ENCODE data around the gene OR52E1. TPM values are rescaled to one million over a fixed set of nuclear protein-coding genes. Genes with fewer than 3 reads are reported as not detected.

Gene OR52E1
- total RNA-seq, 4 donors from 2014 or later, result not detected

GRCh38 chr11:5043380-5043779 lies 26.0 kb upstream of the OR52E1 start:
- no peak for TF ChIP-seq CTCF (IDR thresholded peaks at IDR 0.05; ENCODE audit: low read depth)

- TF ChIP-seq CTCF (IDR thresholded peaks at IDR 0.05; ENCODE audit: low read depth), result no peak
Observed at GRCh38 chr11:5046226-5046625, 23.1 kb upstream of the OR52E1 start, which contains the start of gene OR52J3. Gene OR52J3, plus strand, starts transcription at chr11:5046526. Its CDS starts 0 bp downstream, at chr11:5046526.

DNA sequence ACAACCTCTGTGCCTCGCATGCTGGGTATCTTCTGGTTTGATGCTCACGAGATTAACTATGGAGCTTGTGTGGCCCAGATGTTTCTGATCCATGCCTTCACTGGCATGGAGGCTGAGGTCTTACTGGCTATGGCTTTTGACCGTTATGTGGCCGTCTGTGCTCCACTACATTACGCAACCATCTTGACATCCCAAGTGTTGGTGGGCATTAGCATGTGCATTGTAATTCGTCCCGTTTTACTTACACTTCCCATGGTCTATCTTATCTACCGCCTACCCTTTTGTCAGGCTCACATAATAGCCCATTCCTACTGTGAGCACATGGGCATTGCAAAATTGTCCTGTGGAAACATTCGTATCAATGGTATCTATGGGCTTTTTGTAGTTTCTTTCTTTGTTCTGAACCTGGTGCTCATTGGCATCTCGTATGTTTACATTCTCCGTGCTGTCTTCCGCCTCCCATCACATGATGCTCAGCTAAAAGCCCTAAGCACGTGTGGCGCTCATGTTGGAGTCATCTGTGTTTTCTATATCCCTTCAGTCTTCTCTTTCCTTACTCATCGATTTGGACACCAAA lies 22.5 kb upstream of the OR52E1 start:
- TF ChIP-seq CTCF (IDR thresholded peaks at IDR 0.05; ENCODE audit: low read depth), result no peak

GRCh38 chr11:5059391-5059790 lies 10.0 kb upstream of the OR52E1 start, which contains the start of gene OR52E2:
Gene OR52E2, minus strand, starts transcription at chr11:5059627. Its CDS starts 0 bp downstream, at chr11:5059627.
- no peak for TF ChIP-seq CTCF (IDR thresholded peaks at IDR 0.05; ENCODE audit: low read depth)

DNA sequence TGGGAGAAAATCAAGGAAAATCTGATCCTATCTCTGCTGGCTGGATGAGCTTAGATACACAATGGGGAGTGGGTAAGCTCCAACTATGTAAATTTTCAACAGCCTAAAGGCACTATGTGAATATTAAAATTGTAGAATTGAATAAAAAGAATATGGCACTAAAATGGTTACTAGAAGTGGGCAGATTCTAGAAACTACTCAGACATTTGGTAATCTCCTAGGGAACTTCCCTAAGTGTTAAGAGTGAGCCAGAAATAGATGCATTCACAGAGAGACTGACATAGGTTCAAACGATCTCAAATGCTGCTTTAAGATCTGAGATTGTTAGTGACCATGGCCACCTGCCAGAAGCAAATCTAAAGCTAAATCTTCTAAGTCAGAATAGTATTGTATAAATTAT lies 4.3 kb upstream of the OR52E1 start:
- TF ChIP-seq CTCF (IDR thresholded peaks at IDR 0.05; ENCODE audit: low read depth), result no peak

DNA sequence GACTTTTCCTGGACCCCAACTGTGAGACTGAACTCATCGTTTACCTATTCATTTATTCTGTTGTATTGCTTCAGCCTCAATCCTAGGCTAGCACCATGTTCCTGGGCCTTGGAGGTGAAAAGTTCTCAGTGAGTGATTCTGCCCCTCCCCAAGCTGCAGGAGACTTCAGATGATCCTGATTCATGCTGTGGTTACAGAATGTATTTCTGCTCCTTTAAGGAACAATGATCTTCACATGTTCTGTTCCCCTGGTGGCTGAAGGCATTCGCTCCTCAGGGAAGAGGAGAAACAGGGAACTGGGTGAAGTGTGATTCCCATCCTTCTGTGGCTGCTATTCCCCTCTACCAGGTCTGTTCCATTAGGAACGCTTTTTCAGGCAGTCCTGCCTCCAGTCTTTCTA lies 2.4 kb downstream of the OR52E1 start:
- no peak for TF ChIP-seq CTCF (IDR thresholded peaks at IDR 0.05; ENCODE audit: low read depth)

DNA sequence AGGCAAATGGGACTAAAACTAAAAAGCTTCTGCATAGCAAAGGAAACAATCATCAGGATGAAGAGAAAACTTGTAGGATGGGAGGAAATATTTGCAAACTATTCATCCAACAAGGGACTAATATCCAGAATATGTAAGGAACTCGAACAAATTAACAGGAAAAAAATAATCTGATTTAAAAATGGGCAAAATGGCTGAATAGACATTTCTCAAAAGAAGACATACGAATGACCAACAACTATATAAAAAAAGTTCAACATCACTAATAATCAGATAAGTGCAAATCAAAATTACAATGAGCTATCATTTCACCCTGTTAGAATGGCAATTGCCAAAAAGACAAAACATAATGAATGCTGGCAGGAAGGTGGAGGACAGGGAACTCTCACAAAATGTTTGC lies 12.0 kb downstream of the OR52E1 start:
- no peak for TF ChIP-seq CTCF (IDR thresholded peaks at IDR 0.05; ENCODE audit: low read depth)
